Measurements from ENCODE around the gene TAS1R1. TPM values are rescaled to one million over a fixed set of nuclear protein-coding genes. Genes with fewer than 3 reads are reported as not detected.

Gene TAS1R1
- total and polyA plus RNA-seq, 9 of the 15 experiments (the other 6 are each of a cell fraction or from before 2014, with no cell fraction given): 0.06 TPM; not detected in 8

DNA sequence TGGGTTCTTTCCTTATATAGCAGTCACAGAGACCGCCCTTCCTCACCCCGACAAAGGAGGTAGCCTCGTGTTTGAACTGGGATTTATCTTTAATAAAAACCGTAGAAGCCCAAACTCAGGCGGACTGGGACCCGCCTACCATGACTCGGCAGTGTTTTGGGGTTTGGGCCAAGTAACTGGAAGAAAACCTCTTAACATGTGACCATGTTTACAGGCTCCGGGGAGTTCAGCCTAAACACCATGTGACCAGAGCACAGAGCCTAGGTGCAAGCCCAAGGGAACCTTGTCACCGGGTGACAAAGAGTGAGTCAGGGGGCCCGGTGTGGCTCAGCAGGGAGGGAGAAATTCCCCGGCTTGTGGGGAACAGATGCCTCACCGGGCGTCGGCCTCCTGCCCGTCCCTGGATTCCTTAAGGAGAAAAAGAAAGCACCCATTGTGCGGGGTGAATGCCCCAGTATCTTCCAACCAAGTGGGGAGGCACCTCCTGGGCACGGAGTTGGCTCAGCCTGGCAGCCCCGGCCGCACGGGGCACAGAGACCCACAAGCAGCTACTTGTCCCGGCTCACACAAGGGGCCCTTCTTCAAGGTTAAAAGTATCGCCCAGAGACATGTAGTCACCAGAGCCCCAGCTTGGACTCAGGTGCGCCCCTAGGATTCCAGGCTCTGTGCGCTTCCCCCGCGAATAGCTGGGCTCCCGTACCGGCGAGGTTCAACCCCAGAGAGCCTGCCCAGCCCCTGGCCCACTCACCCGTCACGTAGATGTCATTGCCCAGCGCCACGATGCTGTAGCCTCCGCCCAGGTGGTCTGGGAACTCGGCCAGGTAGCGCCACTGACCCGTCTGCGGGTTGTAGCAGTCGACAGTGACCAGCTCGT, 46.2 kb downstream of the TAS1R1 start (continued):
- no peak for TF ChIP-seq CBFA2T3 (IDR thresholded peaks at IDR 0.05)
- TF ChIP-seq ARNT (IDR thresholded peaks at IDR 0.05): no peak
- TF ChIP-seq, protein P1, sequence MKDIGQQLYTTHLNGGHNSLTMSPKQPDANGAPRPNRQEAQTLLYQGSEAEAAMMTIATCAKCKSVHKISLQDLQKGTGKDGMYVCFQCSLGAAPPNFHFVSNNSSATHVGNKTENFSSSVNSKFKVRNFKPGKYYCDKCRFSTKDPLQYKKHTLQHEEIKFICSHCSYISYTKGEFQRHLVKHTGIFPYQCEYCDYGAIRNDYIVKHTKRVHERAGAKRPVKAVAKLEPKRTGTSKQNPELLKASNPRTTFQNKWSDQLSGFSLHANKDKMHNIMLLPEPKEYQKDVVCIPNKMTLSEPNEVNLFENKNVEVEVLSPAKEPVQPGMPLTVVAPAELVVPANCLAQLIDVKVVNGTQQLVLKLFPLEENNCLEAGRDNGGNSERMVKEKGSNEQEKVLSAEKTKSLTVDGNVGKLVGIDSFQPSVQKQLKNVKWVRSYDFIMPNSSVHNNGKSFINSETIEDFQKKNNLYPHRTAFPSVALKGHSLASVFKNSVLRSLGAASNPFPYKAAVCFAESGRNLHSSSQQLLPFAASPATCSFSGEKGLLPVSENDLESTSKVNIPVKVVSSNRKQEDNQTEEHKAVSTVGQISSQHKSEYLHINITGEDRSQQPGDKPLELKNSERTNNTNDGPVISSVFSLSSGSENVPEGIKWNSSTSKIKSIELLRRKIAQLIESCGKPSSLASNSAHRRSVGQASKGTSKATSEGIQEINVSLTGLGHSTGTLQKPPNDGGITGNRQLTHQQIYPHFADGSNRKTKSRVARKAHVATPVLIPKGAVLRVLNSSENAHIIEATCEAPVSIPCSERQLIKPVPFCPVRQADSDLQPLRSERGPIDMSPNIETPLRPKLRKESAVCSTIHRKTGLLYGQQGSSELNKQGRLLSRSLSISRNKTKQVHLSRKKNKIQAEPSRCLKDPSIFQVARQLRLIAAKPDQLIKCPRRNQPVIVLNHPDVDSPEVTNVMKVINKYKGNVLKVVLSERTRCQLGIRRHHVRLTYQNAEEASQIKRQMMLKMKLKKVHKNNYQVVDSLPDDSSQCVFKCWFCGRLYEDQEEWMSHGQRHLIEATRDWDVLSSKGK (CRISPR knock-in tag; IDR thresholded peaks at IDR 0.05): no peak
- TF ChIP-seq ELF1 (tag; IDR thresholded peaks at IDR 0.05): no peak
- TF ChIP-seq CHD2 (IDR thresholded peaks at IDR 0.05; ENCODE audit: low read depth, low read length): no peak
- peak; percentile 94 for TF ChIP-seq MXI1 (IDR thresholded peaks at IDR 0.05; ENCODE audit: low read depth, low read length)
- TF ChIP-seq KDM4B (IDR thresholded peaks at IDR 0.05; ENCODE audit: borderline replicate concordance in 2 of 2, low read depth in 1 of 2): peak in 1 of 2 experiments; percentile 42; a peak in 1 of 4 replicates
- TF ChIP-seq, protein P2, sequence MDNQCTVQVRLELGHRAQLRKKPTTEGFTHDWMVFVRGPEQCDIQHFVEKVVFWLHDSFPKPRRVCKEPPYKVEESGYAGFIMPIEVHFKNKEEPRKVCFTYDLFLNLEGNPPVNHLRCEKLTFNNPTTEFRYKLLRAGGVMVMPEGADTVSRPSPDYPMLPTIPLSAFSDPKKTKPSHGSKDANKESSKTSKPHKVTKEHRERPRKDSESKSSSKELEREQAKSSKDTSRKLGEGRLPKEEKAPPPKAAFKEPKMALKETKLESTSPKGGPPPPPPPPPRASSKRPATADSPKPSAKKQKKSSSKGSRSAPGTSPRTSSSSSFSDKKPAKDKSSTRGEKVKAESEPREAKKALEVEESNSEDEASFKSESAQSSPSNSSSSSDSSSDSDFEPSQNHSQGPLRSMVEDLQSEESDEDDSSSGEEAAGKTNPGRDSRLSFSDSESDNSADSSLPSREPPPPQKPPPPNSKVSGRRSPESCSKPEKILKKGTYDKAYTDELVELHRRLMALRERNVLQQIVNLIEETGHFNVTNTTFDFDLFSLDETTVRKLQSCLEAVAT (IDR thresholded peaks at IDR 0.05): peak in 1 of 2 experiments; percentile 52; a peak in 1 of 4 replicates
- TF ChIP-seq RBFOX2 (IDR thresholded peaks at IDR 0.05; ENCODE audit: low read depth, low read length): peak; percentile 56
- peak; percentile 46; the same call in 1 of the 2 replicates for TF ChIP-seq RB1 (IDR thresholded peaks at IDR 0.05; ENCODE audit: low read depth)
- no peak for TF ChIP-seq RBM39 (optimal IDR thresholded peaks at IDR 0.05; ENCODE audit: low read depth, low read length)
- peak; percentile 61; the same call in 1 of the 2 replicates for TF ChIP-seq POLR2A (conservative IDR thresholded peaks at IDR 0.05)
- TF ChIP-seq, protein P3, sequence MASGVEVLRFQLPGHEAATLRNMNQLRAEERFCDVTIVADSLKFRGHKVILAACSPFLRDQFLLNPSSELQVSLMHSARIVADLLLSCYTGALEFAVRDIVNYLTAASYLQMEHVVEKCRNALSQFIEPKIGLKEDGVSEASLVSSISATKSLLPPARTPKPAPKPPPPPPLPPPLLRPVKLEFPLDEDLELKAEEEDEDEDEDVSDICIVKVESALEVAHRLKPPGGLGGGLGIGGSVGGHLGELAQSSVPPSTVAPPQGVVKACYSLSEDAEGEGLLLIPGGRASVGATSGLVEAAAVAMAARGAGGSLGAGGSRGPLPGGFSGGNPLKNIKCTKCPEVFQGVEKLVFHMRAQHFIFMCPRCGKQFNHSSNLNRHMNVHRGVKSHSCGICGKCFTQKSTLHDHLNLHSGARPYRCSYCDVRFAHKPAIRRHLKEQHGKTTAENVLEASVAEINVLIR (CRISPR knock-in tag; IDR thresholded peaks at IDR 0.05): peak; percentile 14; the same call in 1 of the 2 replicates
- TF ChIP-seq TEAD1 (CRISPR knock-in tag; IDR thresholded peaks at IDR 0.05): peak in 1 of 2 experiments; percentile 43; a peak in 1 of 4 replicates
- TF ChIP-seq ESRRA (IDR thresholded peaks at IDR 0.05; ENCODE audit: borderline replicate concordance, low read depth): peak; percentile 27; the same call in 1 of the 2 replicates
- TF ChIP-seq, protein P4, sequence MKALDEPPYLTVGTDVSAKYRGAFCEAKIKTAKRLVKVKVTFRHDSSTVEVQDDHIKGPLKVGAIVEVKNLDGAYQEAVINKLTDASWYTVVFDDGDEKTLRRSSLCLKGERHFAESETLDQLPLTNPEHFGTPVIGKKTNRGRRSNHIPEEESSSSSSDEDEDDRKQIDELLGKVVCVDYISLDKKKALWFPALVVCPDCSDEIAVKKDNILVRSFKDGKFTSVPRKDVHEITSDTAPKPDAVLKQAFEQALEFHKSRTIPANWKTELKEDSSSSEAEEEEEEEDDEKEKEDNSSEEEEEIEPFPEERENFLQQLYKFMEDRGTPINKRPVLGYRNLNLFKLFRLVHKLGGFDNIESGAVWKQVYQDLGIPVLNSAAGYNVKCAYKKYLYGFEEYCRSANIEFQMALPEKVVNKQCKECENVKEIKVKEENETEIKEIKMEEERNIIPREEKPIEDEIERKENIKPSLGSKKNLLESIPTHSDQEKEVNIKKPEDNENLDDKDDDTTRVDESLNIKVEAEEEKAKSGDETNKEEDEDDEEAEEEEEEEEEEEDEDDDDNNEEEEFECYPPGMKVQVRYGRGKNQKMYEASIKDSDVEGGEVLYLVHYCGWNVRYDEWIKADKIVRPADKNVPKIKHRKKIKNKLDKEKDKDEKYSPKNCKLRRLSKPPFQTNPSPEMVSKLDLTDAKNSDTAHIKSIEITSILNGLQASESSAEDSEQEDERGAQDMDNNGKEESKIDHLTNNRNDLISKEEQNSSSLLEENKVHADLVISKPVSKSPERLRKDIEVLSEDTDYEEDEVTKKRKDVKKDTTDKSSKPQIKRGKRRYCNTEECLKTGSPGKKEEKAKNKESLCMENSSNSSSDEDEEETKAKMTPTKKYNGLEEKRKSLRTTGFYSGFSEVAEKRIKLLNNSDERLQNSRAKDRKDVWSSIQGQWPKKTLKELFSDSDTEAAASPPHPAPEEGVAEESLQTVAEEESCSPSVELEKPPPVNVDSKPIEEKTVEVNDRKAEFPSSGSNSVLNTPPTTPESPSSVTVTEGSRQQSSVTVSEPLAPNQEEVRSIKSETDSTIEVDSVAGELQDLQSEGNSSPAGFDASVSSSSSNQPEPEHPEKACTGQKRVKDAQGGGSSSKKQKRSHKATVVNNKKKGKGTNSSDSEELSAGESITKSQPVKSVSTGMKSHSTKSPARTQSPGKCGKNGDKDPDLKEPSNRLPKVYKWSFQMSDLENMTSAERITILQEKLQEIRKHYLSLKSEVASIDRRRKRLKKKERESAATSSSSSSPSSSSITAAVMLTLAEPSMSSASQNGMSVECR (CRISPR knock-in tag; IDR thresholded peaks at IDR 0.05): peak; percentile 93; the same call in 1 of the 2 replicates
- peak; percentile 19; the same call in 1 of the 2 replicates for TF ChIP-seq SMAD4 (CRISPR knock-in tag; conservative IDR thresholded peaks at IDR 0.05)
